ENCODE results near the gene TPPP2. TPM values are rescaled to one million over a fixed set of nuclear protein-coding genes. Genes with fewer than 3 reads are reported as not detected.
"Not testable (repeated sequence)": the region's sequence is repeated elsewhere in the genome, so short reads cannot be mapped to it uniquely, and the experiment has no call there.

The TPPP2 gene
- polyA plus RNA-seq (ENCODE audit: insufficient read length in 3 of 3), result 1 to 10 TPM; 3.1 to 4.2 (median 4.0) TPM
- long read RNA-seq, donor 1, result 0 reads
- long read RNA-seq, donor 2, result 0 reads
- long read RNA-seq, donor 3, result 0 reads
- long read RNA-seq, donor 4, partial matches to known transcripts, result 0 of 1 reads
- long read RNA-seq, donor 4, other reads (novel, unspliced or antisense), result 0 of 1 reads
- long read RNA-seq, donor 5, result 0 reads
- long read RNA-seq, donor 6, result 0 reads
- long read RNA-seq, donor 7, result 0 reads
- long read RNA-seq, donor 8, result 0 reads
- long read RNA-seq, donor 9, result 0 reads
- long read RNA-seq, donor 10, result 0 reads
- long read RNA-seq, donor 11, result 0 reads
- long read RNA-seq, donor 12, partial matches to known transcripts, result 0 of 1 reads
- long read RNA-seq, donor 12, other reads (novel, unspliced or antisense), result 0 of 1 reads
- long read RNA-seq, donor 13, result 0 reads
- long read RNA-seq, donor 14, result 0 reads
- long read RNA-seq, donor 15, result 0 reads
- long read RNA-seq, donor 16, result 0 reads

GRCh38 chr14:21029917-21030316, at the start of gene TPPP2:
TSS of gene TPPP2 (plus strand) at chr14:21030217. CDS start at chr14:21030582, 365 bp downstream.
- no peak for DNase-seq

GRCh38 chr14:20980906-20981305, 49.1 kb upstream of the TPPP2 start:
- no peak for DNase-seq

- DNase-seq, result no peak
These were observed 47.2 kb upstream of the TPPP2 start for GRCh38 chr14:20982646-20983369.

- DNase-seq, result not testable (repeated sequence)
These were observed 44.4 kb upstream of the TPPP2 start for GRCh38 chr14:20985650-20986049.

GRCh38 chr14:20986811-20987210, 43.2 kb upstream of the TPPP2 start:
- no peak for DNase-seq

GRCh38 chr14:20988717-20989470, 41.1 kb upstream of the TPPP2 start:
- DNase-seq, result no peak

- no peak for DNase-seq
These were observed 40.6 kb upstream of the TPPP2 start for GRCh38 chr14:20989471-20989786.

- DNase-seq, result peak; percentile 95
These were observed 40.0 kb upstream of the TPPP2 start, which contains the start of gene METTL17 for GRCh38 chr14:20989787-20990600. TSS of gene METTL17 (plus strand) at chr14:20989980. CDS start at chr14:20990003, 23 bp downstream.

- no peak for DNase-seq
These were observed 33.5 kb upstream of the TPPP2 start for GRCh38 chr14:20996521-20996920.

- no peak for DNase-seq
These were observed 32.9 kb upstream of the TPPP2 start for GRCh38 chr14:20997115-20997514.

GRCh38 chr14:20997564-20997963, 32.5 kb upstream of the TPPP2 start:
- DNase-seq, result no peak

GRCh38 chr14:20998139-20998538, 31.9 kb upstream of the TPPP2 start:
- no peak for DNase-seq

GRCh38 chr14:20998674-20999366, 31.2 kb upstream of the TPPP2 start, which contains the start of gene SLC39A2:
TSS of gene SLC39A2 (plus strand) at chr14:20999293. CDS start at chr14:20999447, 154 bp downstream.
- DNase-seq, result no peak

GRCh38 chr14:20999591-20999990, 30.4 kb upstream of the TPPP2 start:
- no peak for DNase-seq

- no peak for DNase-seq
These were observed 28.8 kb upstream of the TPPP2 start for GRCh38 chr14:21001218-21001617.

- no peak for DNase-seq
These were observed 26.1 kb upstream of the TPPP2 start for GRCh38 chr14:21003788-21004346.

- not testable (repeated sequence) for DNase-seq
These were observed 20.3 kb upstream of the TPPP2 start for GRCh38 chr14:21009721-21010120.

GRCh38 chr14:21011136-21011535, 18.9 kb upstream of the TPPP2 start:
- no peak for DNase-seq

- DNase-seq, result peak; percentile 91
These were observed 15.2 kb upstream of the TPPP2 start for GRCh38 chr14:21014761-21015190.

GRCh38 chr14:21015312-21015711, 14.7 kb upstream of the TPPP2 start:
- DNase-seq, result no peak
